Hepatocyte (in vitro differentiated cells): Measurements from ENCODE around the gene LRP1B. TPM values are rescaled to one million over a fixed set of nuclear protein-coding genes. Genes with fewer than 3 reads are reported as not detected.

Experiments used
- DNase-seq: peaks from one replicate; pipeline ENCODE4 v3.0.0-alpha.2; 2016; ENCODE audit warnings: low spot score
- H2AFZ ChIP-seq: fragments of 200-600 bp; sonication (generic); 2 replicates; pipeline ENCODE4 v1.6.0; 2016; ENCODE audit warnings: antibody characterized with exemption, mild to moderate bottlenecking
- H3K27ac ChIP-seq: fragments of 200-600 bp; sonication (generic); 2 replicates; pipeline ENCODE4 v1.5.1; 2016; ENCODE audit warnings: mild to moderate bottlenecking
- H3K27me3 ChIP-seq: fragments of 200-600 bp; sonication (generic); 2 replicates; pipeline ENCODE4 v1.6.1; 2016
- H3K36me3 ChIP-seq: fragments of 200-600 bp; sonication (generic); replicated peaks from 2 replicates; pipeline ENCODE4 v1.5.1; 2016; ENCODE audit warnings: low read depth; ENCODE audit not compliant: insufficient read depth
- H3K4me1 ChIP-seq: fragments of 200-600 bp; sonication (generic); 2 replicates; pipeline ENCODE4 v1.5.1; 2016; ENCODE audit warnings: mild to moderate bottlenecking, moderate library complexity; ENCODE audit not compliant: insufficient read depth
- H3K4me2 ChIP-seq: fragments of 200-600 bp; sonication (generic); 2 replicates; pipeline ENCODE4 v1.6.0; 2016
- H3K4me3 ChIP-seq: fragments of 200-600 bp; sonication (generic); 2 replicates; pipeline ENCODE4 v1.5.1; 2016; ENCODE audit warnings: mild to moderate bottlenecking
- H3K79me2 ChIP-seq: fragments of 200-600 bp; sonication (generic); 2 replicates; pipeline ENCODE4 v1.6.0; 2017; ENCODE audit warnings: mild to moderate bottlenecking
- H3K9me2 ChIP-seq: fragments of 200-600 bp; sonication (generic); replicated peaks from 2 replicates; pipeline ENCODE4 v1.6.0; 2017; ENCODE audit warnings: mild to moderate bottlenecking; ENCODE audit not compliant: insufficient read depth
- H3K9me3 ChIP-seq: fragments of 200-600 bp; sonication (generic); 2 replicates; pipeline ENCODE4 v1.5.1; 2016; ENCODE audit warnings: low read depth, mild to moderate bottlenecking
- H4K20me1 ChIP-seq: fragments of 200-600 bp; sonication (generic); 2 replicates; pipeline ENCODE4 v1.6.0; 2016; ENCODE audit warnings: mild to moderate bottlenecking; ENCODE audit not compliant: insufficient read depth, poor library complexity, severe bottlenecking
- EZH2 ChIP-seq: fragments of 200-600 bp; sonication (generic); IDR thresholded peaks from 2 replicates; pipeline ENCODE4 v1.6.1; 2016; ENCODE audit warnings: antibody characterized with exemption, mild to moderate bottlenecking, borderline replicate concordance
- EZH2phosphoT487 ChIP-seq: fragments of 200-600 bp; sonication (generic); IDR thresholded peaks from one replicate; pipeline ENCODE4 v1.6.1; 2018; ENCODE audit warnings: antibody characterized with exemption, mild to moderate bottlenecking, low read depth, moderate library complexity; ENCODE audit not compliant: unreplicated experiment, severe bottlenecking
- WGBS: methylation state at CpG from one replicate; pipeline ENCODE4 v1.1.6; 2016; ENCODE audit warnings: low lambda C conversion rate; ENCODE audit errors: missing lambda C conversion rate; 5-methylcytosine and 5-hydroxymethylcytosine counted together
- polyA plus RNA-seq: library from polyadenylated mRNA; unstranded; fragments of >200 nt; fragmentation: Nextera tagmentation; extraction: Ambion mirVana; gene quantifications from 2 replicates; pipeline ENCODE4 v1.2.1, GENCODE V29; 2016
- total RNA-seq: library from RNA; depleted of rRNA; stranded (reverse); fragments of >200 nt; gene quantifications from 2 replicates; pipeline ENCODE4 v1.2.3, GENCODE V29; 2014
- TF ChIP-seq, protein P1 (sequence below): fragments of 200-600 bp; sonication (generic); IDR thresholded peaks from 2 replicates; pipeline ENCODE4 v1.5.1; 2016; ENCODE audit warnings: antibody characterized with exemption, mild to moderate bottlenecking; ENCODE audit not compliant: poor library complexity

The LRP1B gene
- total and polyA plus RNA-seq, 2 experiments from 2014 or later = 0.65 to 2.0 TPM

DNA sequence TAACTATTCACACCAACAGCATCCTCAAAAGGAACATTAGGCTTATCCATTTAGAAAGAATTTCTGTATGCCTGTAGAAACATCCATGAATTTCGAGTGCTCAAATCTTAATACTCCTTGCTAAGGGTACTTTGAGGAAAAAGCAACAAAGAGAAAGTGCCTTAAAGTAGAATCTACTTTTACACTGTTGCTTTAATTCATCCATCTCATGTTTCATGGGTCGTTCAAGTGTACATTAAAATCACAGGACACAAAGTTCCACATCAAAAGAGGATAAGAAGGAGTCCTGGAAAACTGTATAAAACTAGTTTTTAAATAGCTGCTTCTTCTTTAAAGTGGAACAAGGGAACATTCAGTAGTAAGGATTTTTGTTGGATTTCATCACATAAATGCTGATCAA lies 54.5 kb downstream of the LRP1B start:
- H3K36me3 ChIP-seq = no peaks in the 10 kb centered on the region
- no peaks in the 10 kb centered on the region for H3K9me2 ChIP-seq
- H3K27ac ChIP-seq = no peak overlapping the region
- no peaks in the 10 kb centered on the region for H3K79me2 ChIP-seq
- no peaks in the 10 kb centered on the region for H4K20me1 ChIP-seq
- no peak overlapping the region for H2AFZ ChIP-seq
- H3K4me2 ChIP-seq = no peak overlapping the region
- no peak overlapping the region for H3K4me3 ChIP-seq
- no peaks in the 10 kb centered on the region for H3K27me3 ChIP-seq
- TF ChIP-seq EZH2 = no peak
- TF ChIP-seq EZH2phosphoT487 = no peak
- TF ChIP-seq, protein P1, sequence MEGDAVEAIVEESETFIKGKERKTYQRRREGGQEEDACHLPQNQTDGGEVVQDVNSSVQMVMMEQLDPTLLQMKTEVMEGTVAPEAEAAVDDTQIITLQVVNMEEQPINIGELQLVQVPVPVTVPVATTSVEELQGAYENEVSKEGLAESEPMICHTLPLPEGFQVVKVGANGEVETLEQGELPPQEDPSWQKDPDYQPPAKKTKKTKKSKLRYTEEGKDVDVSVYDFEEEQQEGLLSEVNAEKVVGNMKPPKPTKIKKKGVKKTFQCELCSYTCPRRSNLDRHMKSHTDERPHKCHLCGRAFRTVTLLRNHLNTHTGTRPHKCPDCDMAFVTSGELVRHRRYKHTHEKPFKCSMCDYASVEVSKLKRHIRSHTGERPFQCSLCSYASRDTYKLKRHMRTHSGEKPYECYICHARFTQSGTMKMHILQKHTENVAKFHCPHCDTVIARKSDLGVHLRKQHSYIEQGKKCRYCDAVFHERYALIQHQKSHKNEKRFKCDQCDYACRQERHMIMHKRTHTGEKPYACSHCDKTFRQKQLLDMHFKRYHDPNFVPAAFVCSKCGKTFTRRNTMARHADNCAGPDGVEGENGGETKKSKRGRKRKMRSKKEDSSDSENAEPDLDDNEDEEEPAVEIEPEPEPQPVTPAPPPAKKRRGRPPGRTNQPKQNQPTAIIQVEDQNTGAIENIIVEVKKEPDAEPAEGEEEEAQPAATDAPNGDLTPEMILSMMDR = no peak
- no peaks in the 10 kb centered on the region for H3K9me3 ChIP-seq
- DNase-seq = no peak
- WGBS = 43% methylated on average over 2 of the region's 2 CpGs
- H3K4me1 ChIP-seq = no peaks in the 10 kb centered on the region

DNA sequence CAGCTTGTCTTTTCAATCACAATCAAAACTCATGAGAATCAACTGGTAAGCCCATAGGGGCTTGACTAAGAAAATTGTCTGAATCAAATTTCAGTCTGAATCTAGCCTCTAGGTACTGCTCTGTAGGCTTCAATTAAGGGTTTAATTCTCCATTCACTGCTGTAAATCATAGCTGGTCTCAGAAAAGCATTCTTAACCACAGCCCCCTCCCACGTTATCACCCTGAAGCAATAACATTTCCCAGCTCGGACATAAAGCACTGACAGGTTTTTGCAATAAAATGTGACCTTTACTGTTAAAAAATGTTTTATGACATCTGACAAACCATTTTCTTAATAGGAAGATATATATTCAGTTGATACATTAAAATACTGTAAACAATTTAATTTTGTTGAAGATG lies 55.0 kb downstream of the LRP1B start:
- H3K9me2 ChIP-seq = no peaks in the 10 kb centered on the region
- TF ChIP-seq, protein P1 = no peak
- TF ChIP-seq EZH2phosphoT487 = no peak
- no peak for TF ChIP-seq EZH2
- H2AFZ ChIP-seq = no peak overlapping the region
- DNase-seq = no peak
- H4K20me1 ChIP-seq = no peaks in the 10 kb centered on the region
- H3K36me3 ChIP-seq = no peaks in the 10 kb centered on the region
- no peak overlapping the region for H3K4me3 ChIP-seq
- H3K4me1 ChIP-seq = no peaks in the 10 kb centered on the region
- H3K27ac ChIP-seq = no peak overlapping the region
- H3K27me3 ChIP-seq = no peaks in the 10 kb centered on the region
- H3K9me3 ChIP-seq = no peaks in the 10 kb centered on the region
- no peak overlapping the region for H3K4me2 ChIP-seq
- 58% methylated on average over 2 of the region's 2 CpGs for WGBS
- no peaks in the 10 kb centered on the region for H3K79me2 ChIP-seq

DNA sequence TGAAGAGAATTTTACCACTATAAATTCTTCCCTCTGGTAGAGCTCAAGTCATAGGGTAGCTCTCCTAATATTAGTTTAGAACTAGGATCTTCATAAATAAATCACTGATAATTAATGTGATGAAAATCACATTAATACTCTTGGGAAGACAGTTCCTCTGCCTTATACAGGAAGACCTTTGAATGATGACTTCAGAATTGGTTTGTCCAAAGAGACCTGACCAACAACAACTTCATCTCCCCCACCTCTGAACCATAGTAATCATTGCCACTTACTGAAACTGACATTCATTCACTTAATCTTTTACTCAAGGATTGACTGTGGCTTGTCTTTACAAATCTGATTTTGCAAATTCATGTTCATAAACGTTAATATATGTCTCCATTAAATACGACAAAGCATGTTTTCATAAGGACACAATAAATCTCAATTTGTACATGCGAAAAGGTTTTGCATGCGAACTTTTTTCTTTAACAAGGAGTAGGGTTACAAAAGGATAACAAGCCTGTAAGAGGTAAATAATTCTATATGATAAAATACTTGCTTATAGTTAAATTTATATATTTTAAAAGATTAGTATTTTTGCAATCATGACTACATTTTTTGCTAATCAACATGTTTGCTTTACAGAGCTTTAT lies 61.4 kb downstream of the LRP1B start:
- H3K9me3 ChIP-seq = no peaks in the 10 kb centered on the region

More for the DNA sequence above, 61.4 kb downstream of the LRP1B start:
- no peak overlapping the region for H3K4me3 ChIP-seq
- no peaks in the 10 kb centered on the region for H3K4me1 ChIP-seq
- H3K27ac ChIP-seq = no peak overlapping the region
- DNase-seq = no peak
- no peaks in the 10 kb centered on the region for H3K27me3 ChIP-seq
- 68% methylated on average over 4 of the region's 4 CpGs for WGBS
- TF ChIP-seq, protein P1 = no peak
- TF ChIP-seq EZH2phosphoT487 (no peak), EZH2 (no peak)
- no peak overlapping the region for H2AFZ ChIP-seq
- H3K9me2 ChIP-seq = no peaks in the 10 kb centered on the region
- no peak overlapping the region for H3K4me2 ChIP-seq
- H3K36me3 ChIP-seq = no peaks in the 10 kb centered on the region
- no peaks in the 10 kb centered on the region for H4K20me1 ChIP-seq
- no peaks in the 10 kb centered on the region for H3K79me2 ChIP-seq
